T-helper 1 cell treated with Interleukin-12 subunit alpha and Interleukin-12 subunit beta and Interleukin-4 antibody, amounts not matched to agents 30 ng/mL and 1 ng/mL, for 36 hours (primary cell): ENCODE measurements around the gene TMEM272. TPM values are rescaled to one million over a fixed set of nuclear protein-coding genes. Genes with fewer than 3 reads are reported as not detected.

Experiments used
- intact Hi-C: fragments of 100-400 bp; cut with micrococcal nuclease; formaldehyde crosslinking; loops from one replicate; pipeline ENCODE4 v1.15.1; 2024
- total RNA-seq: library from RNA; stranded (reverse); gene quantifications from 2 replicates; pipeline ENCODE4 v1.2.3, GENCODE V29; 2022

TMEM272 gene
- total RNA-seq, 1 donor from 2014 or later: 0.34 TPM

- intact Hi-C loops: no loop called here
Measured at GRCh38 chr13:51786425-51787265, 58.3 kb downstream of the TMEM272 start.

GRCh38 chr13:51785712-51786424, 59.1 kb downstream of the TMEM272 start:
- intact Hi-C loops: no loop called here

- intact Hi-C loops: loop anchor here (5.0 kb wide), 1 partner anchor 197 kb away; no protein-coding TSS in a partner anchor
Measured at GRCh38 chr13:51784097-51784496, 60.9 kb downstream of the TMEM272 start.

GRCh38 chr13:51783428-51784094, 61.4 kb downstream of the TMEM272 start:
- intact Hi-C loops: loop anchor here (5.0 kb wide), 1 partner anchor 196 kb away; no protein-coding TSS in a partner anchor

- intact Hi-C loops: loop anchor here (5.0 kb wide), 1 partner anchor 195 kb away; no protein-coding TSS in a partner anchor
Measured at GRCh38 chr13:51782026-51782710, 62.8 kb downstream of the TMEM272 start.

- intact Hi-C loops: loop anchor here (1.0 to 5.0 kb wide), 3 partner anchors 194 to 346 kb away; no protein-coding TSS in a partner anchor
Measured at GRCh38 chr13:51781246-51782022, 63.5 kb downstream of the TMEM272 start.

- intact Hi-C loops: loop anchor here (5.0 kb wide), 1 partner anchor 193 kb away; no protein-coding TSS in a partner anchor
Measured at GRCh38 chr13:51780099-51780498, 64.9 kb downstream of the TMEM272 start.

- intact Hi-C loops: no loop called here
Measured at GRCh38 chr13:51778392-51778791, 66.6 kb downstream of the TMEM272 start.

- intact Hi-C loops: no loop called here
Measured at GRCh38 chr13:51777921-51778320, 67.1 kb downstream of the TMEM272 start.

- intact Hi-C loops: no loop called here
Measured at GRCh38 chr13:51776179-51776578, 68.8 kb downstream of the TMEM272 start.

GRCh38 chr13:51773515-51773914, 71.5 kb downstream of the TMEM272 start:
- intact Hi-C loops: no loop called here

- intact Hi-C loops: no loop called here
Measured at GRCh38 chr13:51772781-51773180, 72.2 kb downstream of the TMEM272 start.

- intact Hi-C loops: no loop called here
Measured at GRCh38 chr13:51772105-51772455, 72.9 kb downstream of the TMEM272 start.

GRCh38 chr13:51771418-51772104, 73.4 kb downstream of the TMEM272 start:
- intact Hi-C loops: no loop called here

- intact Hi-C loops: no loop called here
Measured at GRCh38 chr13:51770681-51771417, 74.1 kb downstream of the TMEM272 start.

GRCh38 chr13:51770160-51770559, 74.8 kb downstream of the TMEM272 start:
- intact Hi-C loops: no loop called here

- intact Hi-C loops: no loop called here
Measured at GRCh38 chr13:51769455-51770127, 75.4 kb downstream of the TMEM272 start.

- intact Hi-C loops: no loop called here
Measured at GRCh38 chr13:51768976-51769375, 76.0 kb downstream of the TMEM272 start.
